NCI-H524 (cell line): ENCODE measurements around the gene RLIM.
A peak's percentile ranks its signal among the peaks of the same experiment; 100 is the strongest.

ENCODE experiments used
- DNase-seq, 2 experiments: peaks; one replicate each; lab custom pipeline; 2025; lab: John Stamatoyannopoulos, UW

RLIM gene

GRCh38 chrX:74536832-74537371 is 77.5 kb downstream of the RLIM start:
- DNase-seq, result peak in 1 of 2 experiments; percentile 62

- DNase-seq, result peak; percentile 91 to 94
Observed at GRCh38 chrX:74536152-74536831, 78.1 kb downstream of the RLIM start.

GRCh38 chrX:74535408-74536151 is 78.8 kb downstream of the RLIM start:
- DNase-seq, result peak; percentile 76 to 85
